Loucy (cell line): ENCODE measurements around the gene MARS1.

Source experiments
- EZH2phosphoT487 ChIP-seq: fragments of 200-600 bp; IDR thresholded peaks from 2 replicates; pipeline ENCODE4 v1.6.1; 2018; ENCODE audit warnings: antibody characterized with exemption, mild to moderate bottlenecking, moderate library complexity, borderline replicate concordance
- TF ChIP-seq, protein P1 (sequence below): fragments of 200-600 bp; sonication (generic); conservative IDR thresholded peaks from 2 replicates; pipeline ENCODE4 v1.5.1; 2014; ENCODE audit warnings: mild to moderate bottlenecking, antibody characterized with exemption, low read length

DNA sequence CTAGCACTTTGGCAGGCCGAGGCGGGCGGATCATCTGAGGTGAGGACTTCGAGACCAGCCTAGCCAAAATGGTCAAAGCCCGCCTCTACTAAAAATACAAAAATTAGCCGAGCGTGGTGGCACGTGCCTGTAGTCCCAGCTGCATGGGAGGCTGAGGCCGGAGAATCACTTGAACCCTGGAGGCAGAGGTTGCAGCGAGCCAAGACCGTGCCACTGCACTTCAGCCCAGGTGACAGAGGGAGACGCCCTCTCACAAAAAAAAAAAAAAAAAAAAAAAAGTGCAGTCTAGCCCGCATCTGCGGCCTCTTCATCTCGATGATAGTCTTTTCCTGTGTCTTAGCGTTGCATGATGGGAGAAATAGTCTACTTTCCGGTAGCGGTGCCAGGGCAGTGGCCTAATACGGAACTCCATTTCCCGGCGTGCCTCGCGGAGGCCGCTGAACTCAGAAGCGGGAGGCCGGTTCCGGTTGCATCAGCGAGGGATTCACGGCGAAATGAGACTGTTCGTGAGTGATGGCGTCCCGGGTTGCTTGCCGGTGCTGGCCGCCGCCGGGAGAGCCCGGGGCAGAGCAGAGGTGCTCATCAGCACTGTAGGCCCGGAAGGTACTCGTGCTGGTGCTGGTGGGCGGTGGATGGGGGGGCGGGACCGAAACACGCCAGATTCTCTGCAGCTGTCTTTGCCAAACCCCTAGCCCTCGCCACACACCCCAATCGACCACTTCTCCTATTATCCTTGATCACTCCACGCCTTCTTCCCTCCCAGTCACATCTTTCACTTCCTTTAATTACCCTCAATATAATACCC lies at the start of gene MARS1:
- TF ChIP-seq, protein P1, sequence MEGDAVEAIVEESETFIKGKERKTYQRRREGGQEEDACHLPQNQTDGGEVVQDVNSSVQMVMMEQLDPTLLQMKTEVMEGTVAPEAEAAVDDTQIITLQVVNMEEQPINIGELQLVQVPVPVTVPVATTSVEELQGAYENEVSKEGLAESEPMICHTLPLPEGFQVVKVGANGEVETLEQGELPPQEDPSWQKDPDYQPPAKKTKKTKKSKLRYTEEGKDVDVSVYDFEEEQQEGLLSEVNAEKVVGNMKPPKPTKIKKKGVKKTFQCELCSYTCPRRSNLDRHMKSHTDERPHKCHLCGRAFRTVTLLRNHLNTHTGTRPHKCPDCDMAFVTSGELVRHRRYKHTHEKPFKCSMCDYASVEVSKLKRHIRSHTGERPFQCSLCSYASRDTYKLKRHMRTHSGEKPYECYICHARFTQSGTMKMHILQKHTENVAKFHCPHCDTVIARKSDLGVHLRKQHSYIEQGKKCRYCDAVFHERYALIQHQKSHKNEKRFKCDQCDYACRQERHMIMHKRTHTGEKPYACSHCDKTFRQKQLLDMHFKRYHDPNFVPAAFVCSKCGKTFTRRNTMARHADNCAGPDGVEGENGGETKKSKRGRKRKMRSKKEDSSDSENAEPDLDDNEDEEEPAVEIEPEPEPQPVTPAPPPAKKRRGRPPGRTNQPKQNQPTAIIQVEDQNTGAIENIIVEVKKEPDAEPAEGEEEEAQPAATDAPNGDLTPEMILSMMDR: peak; percentile 61
- no peak for TF ChIP-seq EZH2phosphoT487
